Gastrocnemius medialis (tissue), 4 donors: ENCODE measurements around the gene RNF175. TPM values are rescaled to one million over a fixed set of nuclear protein-coding genes. Genes with fewer than 3 reads are reported as not detected.

Experiments
- ATAC-seq, 2 donors: fragments of 150-250 bp; one replicate each; pipeline ENCODE4 v1.9.1; 2016
- DNase-seq, 2 donors: peaks; one replicate each; pipeline ENCODE4 v3.0.0-alpha.2; 2019
- H3K27ac ChIP-seq, 4 donors: fragments of 200-600 bp; sonication (generic); 1 replicate in 1 of 4; 2 replicates in 3 of 4; pipeline ENCODE4 v1.5.1; 2016 to 2018; ENCODE audit warnings: mild to moderate bottlenecking in 2 of 4, moderate library complexity in 1 of 4
- H3K27me3 ChIP-seq, 3 donors: fragments of 200-600 bp; sonication (generic) in 2 of 3; 1 replicate in 1 of 3; 2 replicates in 2 of 3; pipeline versions ENCODE4 v1.5.1 to v1.6.0; 2016 to 2019; ENCODE audit warnings: mild to moderate bottlenecking in 1 of 3, moderate library complexity in 1 of 3
- H3K36me3 ChIP-seq, 2 donors: fragments of 200-600 bp; sonication (generic) in 1 of 2; one replicate each; pipeline ENCODE4 v1.5.1; 2017 to 2018
- H3K4me1 ChIP-seq, 2 donors: fragments of 200-600 bp; sonication (generic) in 1 of 2; one replicate each; pipeline ENCODE4 v1.5.1; 2016 to 2017; ENCODE audit warnings: mild to moderate bottlenecking in 2 of 2
- H3K4me3 ChIP-seq, 4 donors: fragments of 200-600 bp; sonication (generic) in 3 of 4; 1 replicate in 1 of 4; 2 replicates in 3 of 4; pipeline ENCODE4 v1.5.1; 2016 to 2019; ENCODE audit warnings: mild to moderate bottlenecking in 2 of 4
- H3K9me3 ChIP-seq, 3 donors: fragments of 200-600 bp; sonication (generic) in 2 of 3; 1 replicate in 1 of 3; 2 replicates in 2 of 3; pipeline ENCODE4 v1.5.1; 2016 to 2019
- CTCF ChIP-seq, 5 experiments: fragments of 450-650 bp in 3 of 5; fragments of 200-600 bp in 2 of 5; sonication (generic) in 2 of 5; IDR thresholded peaks in 4 of 5; conservative IDR thresholded peaks in 1 of 5; 1 replicate in 4 of 5; 2 replicates in 1 of 5; pipeline ENCODE4 v1.5.1; 2016 to 2019; ENCODE audit warnings: antibody characterized with exemption in 5 of 5, mild to moderate bottlenecking in 3 of 5, moderate library complexity in 3 of 5
- POLR2A ChIP-seq, 2 donors: fragments of 450-650 bp; IDR thresholded peaks; one replicate each; pipeline ENCODE4 v1.6.1; 2017; ENCODE audit warnings: antibody characterized with exemption in 2 of 2, mild to moderate bottlenecking in 2 of 2, moderate library complexity in 2 of 2
- in situ Hi-C, 4 donors: fragments of 200-750 bp; cut with MboI; loops; one replicate each; pipeline versions ENCODE4 v1.15.0 to v1.8.0; 2017; ENCODE audit warnings: low sequenced_read_pairs in 4 of 4
- intact Hi-C: fragments of 100-400 bp; cut with DNase I; formaldehyde crosslinking; loops from one replicate; pipeline ENCODE4 v1.15.1; 2023; ENCODE audit warnings: low total_unique reads
- total RNA-seq, 4 donors: library from RNA; depleted of rRNA; stranded (reverse); fragments of >200 nt; gene quantifications; one replicate each; pipeline versions ENCODE4 v1.1.0 to v1.2.3, GENCODE V29; 2016

Gene RNF175
- total RNA-seq, 4 donors from 2014 or later: 1.2 TPM; not detected in 3

- no peak for ATAC-seq
- H3K9me3 ChIP-seq: no peaks in the 10 kb centered on the region
Measured at GRCh38 chr4:153782581-153782980, 22.8 kb upstream of the RNF175 start.

GRCh38 chr4:153781717-153782416 lies 22.0 kb upstream of the RNF175 start:
- ATAC-seq (peak in 1 of 2 donors; percentile 66), DNase-seq (no peak)
- Histone ChIP-seq H3K4me3 (no peak overlapping the region), H3K27me3 (peaks cover 4 to 12% (median 12%) of the 10 kb centered on the region in 3 donors), H3K9me3 (no peaks in the 10 kb centered on the region), H3K36me3 (no peaks in the 10 kb centered on the region), H3K27ac (no peak overlapping the region), H3K4me1 (no peaks in the 10 kb centered on the region)
- TF ChIP-seq POLR2A (IDR thresholded peaks at IDR 0.05): no peak
- no peak for TF ChIP-seq CTCF (IDR thresholded peaks at IDR 0.05 in 4 of 5, conservative IDR thresholded peaks at IDR 0.05 in 1 of 5)
- intact Hi-C loops (no loop called here), in situ Hi-C loops (loop anchor here in 1 of 4 donors (25.0 kb wide), 1 partner anchor 530 kb away; no protein-coding TSS in a partner anchor)

More at GRCh38 chr4:153782581-153782980, 22.8 kb upstream of the RNF175 start:
- Histone ChIP-seq H3K27me3 (peaks cover 11 to 18% (median 17%) of the 10 kb centered on the region in 3 donors), H3K4me1 (no peaks in the 10 kb centered on the region), H3K36me3 (no peaks in the 10 kb centered on the region), H3K27ac (no peak overlapping the region), H3K4me3 (no peak overlapping the region)
- intact Hi-C loops: no loop called here
- no peak for TF ChIP-seq POLR2A (IDR thresholded peaks at IDR 0.05)
- TF ChIP-seq CTCF (IDR thresholded peaks at IDR 0.05 in 4 of 5, conservative IDR thresholded peaks at IDR 0.05 in 1 of 5): no peak
- DNase-seq: no peak
- in situ Hi-C loops: loop anchor here in 1 of 4 donors (25.0 kb wide), 1 partner anchor 530 kb away; no protein-coding TSS in a partner anchor

GRCh38 chr4:153781280-153781679 lies 21.5 kb upstream of the RNF175 start:
- ATAC-seq: no peak
- no peaks in the 10 kb centered on the region for H3K9me3 ChIP-seq
- H3K27ac ChIP-seq: no peak overlapping the region
- H3K4me3 ChIP-seq: no peak overlapping the region
- H3K36me3 ChIP-seq: no peaks in the 10 kb centered on the region
- TF ChIP-seq POLR2A (IDR thresholded peaks at IDR 0.05) (no peak), CTCF (IDR thresholded peaks at IDR 0.05 in 4 of 5, conservative IDR thresholded peaks at IDR 0.05 in 1 of 5) (no peak)
- H3K27me3 ChIP-seq: peaks cover 2 to 10% (median 8%) of the 10 kb centered on the region in 3 donors
- DNase-seq: no peak
- in situ Hi-C loops (loop anchor here in 1 of 4 donors (25.0 kb wide), 1 partner anchor 531 kb away; no protein-coding TSS in a partner anchor), intact Hi-C loops (no loop called here)
- H3K4me1 ChIP-seq: no peaks in the 10 kb centered on the region

GRCh38 chr4:153780876-153781275 lies 21.1 kb upstream of the RNF175 start:
- H3K4me1 ChIP-seq: no peaks in the 10 kb centered on the region
- no peaks in the 10 kb centered on the region for H3K9me3 ChIP-seq
- H3K27ac ChIP-seq: no peak overlapping the region
- H3K4me3 ChIP-seq: no peak overlapping the region
- peaks cover 2 to 6% (median 4%) of the 10 kb centered on the region in 3 donors for H3K27me3 ChIP-seq
- H3K36me3 ChIP-seq: no peaks in the 10 kb centered on the region
- in situ Hi-C loops: loop anchor here in 1 of 4 donors (25.0 kb wide), 1 partner anchor 531 kb away; no protein-coding TSS in a partner anchor
- intact Hi-C loops: no loop called here
- no peak for DNase-seq
- ATAC-seq: no peak
- no peak for TF ChIP-seq POLR2A (IDR thresholded peaks at IDR 0.05)
- TF ChIP-seq CTCF (IDR thresholded peaks at IDR 0.05 in 4 of 5, conservative IDR thresholded peaks at IDR 0.05 in 1 of 5): no peak
